ENCODE measurements around the gene ALG6.
"Not testable (repeated sequence)": the region's sequence is repeated elsewhere in the genome, so short reads cannot be mapped to it uniquely, and the experiment has no call there.

ALG6 gene

GRCh38 chr1:63458750-63459149, 91.3 kb downstream of the ALG6 start:
- no peak for DNase-seq (ENCODE audit: low read depth)
- no peak overlapping the region for H3K4me3 ChIP-seq (ENCODE audit: low read depth, low read length)
- TF ChIP-seq CTCF (IDR thresholded peaks at IDR 0.05; ENCODE audit: low read depth, low read length, missing control alignments) = no peak

GRCh38 chr1:63461661-63462230, 94.3 kb downstream of the ALG6 start:
- DNase-seq (ENCODE audit: low read depth) = no peak
- H3K4me3 ChIP-seq (ENCODE audit: low read depth, low read length) = no peak overlapping the region
- no peak for TF ChIP-seq CTCF (IDR thresholded peaks at IDR 0.05; ENCODE audit: low read depth, low read length, missing control alignments)

GRCh38 chr1:63463248-63463647, 95.8 kb downstream of the ALG6 start:
- no peak for TF ChIP-seq CTCF (IDR thresholded peaks at IDR 0.05; ENCODE audit: low read depth, low read length, missing control alignments)
- H3K4me3 ChIP-seq (ENCODE audit: low read depth, low read length) = no peak overlapping the region
- DNase-seq (ENCODE audit: low read depth) = no peak

GRCh38 chr1:63466181-63466580, 98.8 kb downstream of the ALG6 start:
- H3K4me3 ChIP-seq (ENCODE audit: low read depth, low read length) = no peak overlapping the region
- DNase-seq (ENCODE audit: low read depth) = no peak
- no peak for TF ChIP-seq CTCF (IDR thresholded peaks at IDR 0.05; ENCODE audit: low read depth, low read length, missing control alignments)

- peak; percentile 2 for TF ChIP-seq CTCF (IDR thresholded peaks at IDR 0.05; ENCODE audit: low read depth, low read length, missing control alignments)
- H3K4me3 ChIP-seq (ENCODE audit: low read depth, low read length) = no peak overlapping the region
- no peak for DNase-seq (ENCODE audit: low read depth)
Measured at GRCh38 chr1:63466759-63467158, 99.3 kb downstream of the ALG6 start.

- H3K4me3 ChIP-seq (ENCODE audit: low read depth, low read length) = not testable (repeated sequence)
Measured at GRCh38 chr1:63468683-63469082, 101.3 kb downstream of the ALG6 start.

GRCh38 chr1:63475761-63476160, 108.3 kb downstream of the ALG6 start:
- no peak for TF ChIP-seq CTCF (IDR thresholded peaks at IDR 0.05; ENCODE audit: low read depth, low read length, missing control alignments)
- no peak overlapping the region for H3K4me3 ChIP-seq (ENCODE audit: low read depth, low read length)
- DNase-seq (ENCODE audit: low read depth) = no peak

More at GRCh38 chr1:63468683-63469082, 101.3 kb downstream of the ALG6 start:
- not testable (repeated sequence) for DNase-seq (ENCODE audit: low read depth)
